GM23338 (cell line): ENCODE data around the gene OPN1MW.
"Not testable (repeated sequence)": the region's sequence is repeated elsewhere in the genome, so short reads cannot be mapped to it uniquely, and the experiment has no call there.

Experiments
- CREB1 ChIP-seq: fragments of 250-450 bp; sonication (Bioruptor Pico); IDR thresholded peaks from 2 replicates; pipeline ENCODE4 v1.5.0; 2020; ENCODE audit warnings: low read depth, mild to moderate bottlenecking, moderate library complexity
- CTCF ChIP-seq, 2 experiments: fragments of 200-600 bp in 1 of 2; sonication (generic) in 1 of 2; conservative IDR thresholded peaks; 2 replicates each; pipeline versions ENCODE4 v1.5.1 to v1.6.1; 2016 to 2017; ENCODE audit warnings: antibody characterized with exemption in 2 of 2, low read depth in 2 of 2, mild to moderate bottlenecking in 2 of 2, moderate library complexity in 1 of 2
- ETS1 ChIP-seq: IDR thresholded peaks from 2 replicates; pipeline ENCODE4 v1.6.1; 2016; ENCODE audit warnings: antibody characterized with exemption
- EZH2 ChIP-seq: fragments of 200-600 bp; sonication (generic); IDR thresholded peaks from one replicate; pipeline ENCODE4 v1.8.0; 2017; ENCODE audit warnings: antibody characterized with exemption, mild to moderate bottlenecking, low read depth; ENCODE audit not compliant: unreplicated experiment
- EZH2phosphoT487 ChIP-seq: fragments of 200-600 bp; sonication (generic); IDR thresholded peaks from one replicate; pipeline ENCODE4 v1.8.1; 2018; ENCODE audit warnings: antibody characterized with exemption; ENCODE audit not compliant: unreplicated experiment
- JUNB ChIP-seq: IDR thresholded peaks from one replicate; pipeline ENCODE4 v1.6.1; 2016; ENCODE audit warnings: antibody characterized with exemption; ENCODE audit not compliant: unreplicated experiment
- NANOG ChIP-seq: IDR thresholded peaks from 2 replicates; pipeline ENCODE4 v1.6.1; 2016; ENCODE audit warnings: antibody characterized with exemption, borderline replicate concordance
- POLR2AphosphoS5 ChIP-seq: IDR thresholded peaks from 2 replicates; pipeline ENCODE4 v1.6.1; 2016; ENCODE audit warnings: antibody characterized with exemption, low read depth
- REST ChIP-seq: IDR thresholded peaks from one replicate; pipeline ENCODE4 v1.6.1; 2018; ENCODE audit warnings: antibody characterized with exemption; ENCODE audit not compliant: unreplicated experiment
- STAT1 ChIP-seq: IDR thresholded peaks from one replicate; pipeline ENCODE4 v1.6.1; 2016; ENCODE audit warnings: antibody characterized with exemption; ENCODE audit not compliant: unreplicated experiment
- ZNF114 ChIP-seq: fragments of 250-450 bp; sonication (Bioruptor Pico); IDR thresholded peaks from 2 replicates; pipeline ENCODE4 v1.5.0; 2020; ENCODE audit warnings: mild to moderate bottlenecking, moderate library complexity
- ZNF331 ChIP-seq: fragments of 250-450 bp; sonication (Bioruptor Pico); IDR thresholded peaks from 2 replicates; pipeline ENCODE4 v1.5.0; 2020; ENCODE audit warnings: low read depth, mild to moderate bottlenecking, moderate library complexity

GRCh38 chrX:154144010-154144409, 38.4 kb upstream of the OPN1MW start, which contains the start of gene OPN1LW:
- TF ChIP-seq ZNF114 (CRISPR knock-in tag); POLR2AphosphoS5; CTCF (conservative IDR thresholded peaks at IDR 0.05; ENCODE audit: low read depth in 2 of 2); EZH2phosphoT487; EZH2; JUNB; CREB1; REST; ETS1; STAT1; NANOG; ZNF331: not testable (repeated sequence)
